Measurements from ENCODE around the gene MCEE.
"Not testable (repeated sequence)": the region's sequence is repeated elsewhere in the genome, so short reads cannot be mapped to it uniquely, and the experiment has no call there.

MCEE gene

GRCh38 chr2:71126957-71127356, 3.1 kb downstream of the MCEE start:
- DNase-seq (ENCODE audit: low spot score): no peak

GRCh38 chr2:71125506-71126294, 4.3 kb downstream of the MCEE start:
- DNase-seq (ENCODE audit: low spot score): no peak

- DNase-seq (ENCODE audit: low spot score): no peak
Measured at GRCh38 chr2:71122387-71123298, 7.4 kb downstream of the MCEE start.

GRCh38 chr2:71121479-71121878, 8.6 kb downstream of the MCEE start:
- DNase-seq (ENCODE audit: low spot score): no peak

GRCh38 chr2:71120195-71120594, 9.8 kb downstream of the MCEE start:
- DNase-seq (ENCODE audit: low spot score): no peak

- DNase-seq (ENCODE audit: low spot score): no peak
Measured at GRCh38 chr2:71117063-71117462, 13.0 kb downstream of the MCEE start.

- DNase-seq (ENCODE audit: low spot score): no peak
Measured at GRCh38 chr2:71113843-71114242, 16.2 kb downstream of the MCEE start.

- no peak for DNase-seq (ENCODE audit: low spot score)
Measured at GRCh38 chr2:71108091-71108490, 21.9 kb downstream of the MCEE start.

- DNase-seq (ENCODE audit: low spot score): not testable (repeated sequence)
Measured at GRCh38 chr2:71106463-71106862, 23.6 kb downstream of the MCEE start.

GRCh38 chr2:71103809-71104208, 26.2 kb downstream of the MCEE start:
- no peak for DNase-seq (ENCODE audit: low spot score)

GRCh38 chr2:71102981-71103681, 26.9 kb downstream of the MCEE start:
- no peak for DNase-seq (ENCODE audit: low spot score)

- DNase-seq (ENCODE audit: low spot score): no peak
Measured at GRCh38 chr2:71101656-71102055, 28.4 kb downstream of the MCEE start.

- DNase-seq (ENCODE audit: low spot score): peak; percentile 60
Measured at GRCh38 chr2:71100195-71100964, 29.6 kb downstream of the MCEE start.

GRCh38 chr2:71092491-71093260, 37.4 kb downstream of the MCEE start:
- not testable (repeated sequence) for DNase-seq (ENCODE audit: low spot score)

GRCh38 chr2:71091808-71092207, 38.2 kb downstream of the MCEE start:
- not testable (repeated sequence) for DNase-seq (ENCODE audit: low spot score)

GRCh38 chr2:71089475-71089874, 40.6 kb downstream of the MCEE start:
- not testable (repeated sequence) for DNase-seq (ENCODE audit: low spot score)

GRCh38 chr2:71085325-71086003, 44.6 kb downstream of the MCEE start:
- not testable (repeated sequence) for DNase-seq (ENCODE audit: low spot score)

GRCh38 chr2:71083752-71084312, 46.2 kb downstream of the MCEE start:
- not testable (repeated sequence) for DNase-seq (ENCODE audit: low spot score)

- not testable (repeated sequence) for DNase-seq (ENCODE audit: low spot score)
Measured at GRCh38 chr2:71083297-71083696, 46.7 kb downstream of the MCEE start.

Measured in LoVo (cell line).